Heart left ventricle (tissue), 16 donors: ENCODE data around the gene CASZ1. TPM values are rescaled to one million over a fixed set of nuclear protein-coding genes. Genes with fewer than 3 reads are reported as not detected.

Source experiments
- ATAC-seq, 4 donors: fragments of 200-7000 bp; cut with Tn5 transposase; one replicate each; pipeline ENCODE4 v1.9.1; 2020 to 2022; ENCODE audit warnings: moderate library complexity in 4 of 4, mild to moderate bottlenecking in 3 of 4, moderate number of reproducible peaks in 1 of 4
- DNase-seq, 5 donors: peaks; one replicate each; pipeline ENCODE4 v3.0.0-alpha.2; 2020
- H3K27ac ChIP-seq, 12 donors: fragments of 200-600 bp; sonication (generic) in 4 of 12; one replicate each; pipeline versions ENCODE4 v1.5.0 to v1.8.0; 2016 to 2022; ENCODE audit warnings: mild to moderate bottlenecking in 2 of 12
- H3K27me3 ChIP-seq, 9 donors: fragments of 200-600 bp; sonication (generic) in 2 of 9; one replicate each; pipeline versions ENCODE4 v1.5.1 to v1.8.0; 2016 to 2022; ENCODE audit warnings: mild to moderate bottlenecking in 3 of 9
- H3K36me3 ChIP-seq, 9 donors: fragments of 200-600 bp; sonication (generic) in 2 of 9; one replicate each; pipeline versions ENCODE4 v1.5.0 to v1.8.0; 2018 to 2022; ENCODE audit warnings: mild to moderate bottlenecking in 2 of 9
- H3K4me1 ChIP-seq, 12 donors: fragments of 200-600 bp; sonication (generic) in 4 of 12; one replicate each; pipeline versions ENCODE4 v1.5.0 to v1.8.0; 2016 to 2022; ENCODE audit warnings: mild to moderate bottlenecking in 3 of 12
- H3K4me3 ChIP-seq, 12 donors: fragments of 200-600 bp; sonication (generic) in 4 of 12; one replicate each; pipeline versions ENCODE4 v1.5.0 to v1.8.0; 2017 to 2022; ENCODE audit warnings: mild to moderate bottlenecking in 9 of 12, moderate library complexity in 4 of 12
- H3K9me3 ChIP-seq, 12 donors: fragments of 200-600 bp; sonication (generic) in 4 of 12; one replicate each; pipeline versions ENCODE4 v1.5.0 to v1.8.0; 2016 to 2022; ENCODE audit warnings: mild to moderate bottlenecking in 1 of 12
- CTCF ChIP-seq, 12 donors: fragments of 200-600 bp; sonication (generic) in 4 of 12; IDR thresholded peaks; one replicate each; pipeline versions ENCODE4 v1.5.0 to v1.8.0; 2018 to 2022; ENCODE audit warnings: antibody characterized with exemption in 12 of 12, mild to moderate bottlenecking in 5 of 12
- POLR2A ChIP-seq, 2 donors: fragments of 450-650 bp; IDR thresholded peaks; one replicate each; pipeline ENCODE4 v1.6.1; 2017; ENCODE audit warnings: antibody characterized with exemption in 2 of 2, mild to moderate bottlenecking in 2 of 2, moderate library complexity in 2 of 2
- WGBS, 4 donors: extraction: QIAGEN DNeasy Blood & Tissue Kit in 2 of 4; methylation state at CpG; one replicate each; pipeline versions ENCODE4 v1.1.5 to v1.1.7; 2013 to 2018; 5-methylcytosine and 5-hydroxymethylcytosine counted together
- intact Hi-C, 10 donors: fragments of 100-400 bp; cut with DNase I; formaldehyde crosslinking; loops; one replicate each; pipeline versions ENCODE4 v1.11.1 to v1.14.2; 2022
- polyA plus RNA-seq, 2 donors: library from polyadenylated mRNA; stranded (reverse); fragments of 200-250 nt; gene quantifications; one replicate each; pipeline ENCODE4 v1.2.3, GENCODE V29; 2013
- total RNA-seq, 9 donors: library from RNA; depleted of rRNA in 2 of 9; stranded (reverse); fragments of >200 nt in 2 of 9; fragmentation: NEBNext Ultra II Directional in 3 of 9; extraction: Animal tissue kit (Norgen Biotek cat#: 25700) in 3 of 9; gene quantifications; one replicate each; pipeline versions ENCODE4 v1.1.0 to v1.2.4, GENCODE V29; 2016 to 2023
- donor health status: ischemic (EF 13 %, LVEDD 7.1; RV severe dilation, severe dysfunction).
- donor health status: healthy with polysubstance abuse.
- donor health status: DM: no; HTN: yes; CAD: no.
- donor health status: DM: no; HTN: no; CAD: no.
- donor health status: ischemic (EF 25% LVEDD 6.9; RV normal size, moderate dysfunction).
- donor health status: ischemic (EF 25% LVEDD 5.7; RV mildly dilated, moderate dysfunction).
- donor health status: healthy.
- donor health status: DM: yes; HTN: yes; CAD: no.
- donor health status: ischemic (EF 35%, LVEDD 5.7; RV mildly dilated, moderate dysfunction).
- donor health status: nonischemic (EF 11% LVEDD 7.7; RV severe dilation, severe dysfunction).
- donor health status: DM: yes; HTN: yes; CAD: no.
- donor health status: PGD.
- donor health status: ischemic (EF 29% LVEDD 5.4; RV normal size, mild dysfunction).
- donor health status: nonischemic (EF 23%, LVEDD 6.1; RV moderate dilation, normal function).

CASZ1 gene
- total and polyA plus RNA-seq, 11 donors = 28.8 to 84.9 (median 55.0) TPM

- WGBS, 4 donors = 45 to 50% (median 48%) methylated on average over 15 of the region's 15 CpGs
- H3K9me3 ChIP-seq = no peaks in the 10 kb centered on the region
- ATAC-seq (no peak), DNase-seq (no peak)
- H3K27me3 ChIP-seq = no peaks in the 10 kb centered on the region
- H3K36me3 ChIP-seq = no peaks in the 10 kb centered on the region
- intact Hi-C loops = loop anchor here in 5 of 10 donors (5.0 to 10.0 kb wide), 6 partner anchors 42 to 861 kb away; partner anchors contain the start of genes CASZ1 (in 1 of the 5) and CLSTN1 (in 1 of the 5)
- no peak for TF ChIP-seq POLR2A (IDR thresholded peaks at IDR 0.05)
- TF ChIP-seq CTCF (IDR thresholded peaks at IDR 0.05) = no peak
- no peak overlapping the region for H3K4me3 ChIP-seq
- peaks cover 38 to 100% (median 95%) of the 10 kb centered on the region in 12 donors for H3K4me1 ChIP-seq
- peak overlapping the region; percentile 66 to 94 (median 88) for H3K27ac ChIP-seq
These were observed 111.1 kb downstream of the CASZ1 start for GRCh38 chr1:10685196-10685807.

GRCh38 chr1:10684221-10684620 is 112.2 kb downstream of the CASZ1 start:
- 33 to 59% (median 46%) methylated on average over 10 of the region's 10 CpGs for WGBS, 4 donors
- no peak overlapping the region for H3K4me3 ChIP-seq
- no peaks in the 10 kb centered on the region for H3K9me3 ChIP-seq
- peaks cover 35 to 100% (median 95%) of the 10 kb centered on the region in 12 donors for H3K4me1 ChIP-seq
- peak overlapping the region in 10 of 12 donors; percentile 66 to 94 (median 89) for H3K27ac ChIP-seq
- ATAC-seq = no peak
- DNase-seq = no peak
- intact Hi-C loops = loop anchor here in 4 of 10 donors (5.0 to 10.0 kb wide), 5 partner anchors 108 to 859 kb away; partner anchors contain the start of genes CASZ1 (in 1 of the 4) and CLSTN1 (in 1 of the 4)
- TF ChIP-seq CTCF (IDR thresholded peaks at IDR 0.05) (no peak), POLR2A (IDR thresholded peaks at IDR 0.05) (no peak)
- no peaks in the 10 kb centered on the region for H3K36me3 ChIP-seq
- no peaks in the 10 kb centered on the region for H3K27me3 ChIP-seq

- ATAC-seq (no peak), DNase-seq (no peak)
- H3K4me3 ChIP-seq = no peak overlapping the region
- intact Hi-C loops = loop anchor here in 4 of 10 donors (5.0 to 10.0 kb wide), 5 partner anchors 110 to 858 kb away; partner anchors contain the start of genes CASZ1 (in 1 of the 4) and CLSTN1 (in 1 of the 4)
- no peaks in the 10 kb centered on the region for H3K27me3 ChIP-seq
- H3K4me1 ChIP-seq = peaks cover 28 to 100% (median 93%) of the 10 kb centered on the region in 12 donors
- H3K9me3 ChIP-seq = no peaks in the 10 kb centered on the region
- no peaks in the 10 kb centered on the region for H3K36me3 ChIP-seq
- 47 to 52% (median 49%) methylated on average over 17 of the region's 17 CpGs for WGBS, 4 donors
- TF ChIP-seq POLR2A (IDR thresholded peaks at IDR 0.05) (no peak), CTCF (IDR thresholded peaks at IDR 0.05) (no peak)
- peak overlapping the region; percentile 33 to 94 (median 82) for H3K27ac ChIP-seq
These were observed 113.8 kb downstream of the CASZ1 start for GRCh38 chr1:10682449-10683309.

- ATAC-seq (peak in 2 of 4 donors; percentile 0 to 13), DNase-seq (no peak)
- 18 to 29% (median 26%) methylated on average over 9 of the region's 9 CpGs for WGBS, 4 donors
- intact Hi-C loops = loop anchor here in 4 of 10 donors (5.0 to 10.0 kb wide), 5 partner anchors 110 to 857 kb away; partner anchors contain the start of genes CASZ1 (in 1 of the 4) and CLSTN1 (in 1 of the 4)
- Histone ChIP-seq H3K9me3 (no peaks in the 10 kb centered on the region), H3K27me3 (no peaks in the 10 kb centered on the region), H3K4me1 (peaks cover 26 to 100% (median 92%) of the 10 kb centered on the region in 12 donors), H3K36me3 (no peaks in the 10 kb centered on the region), H3K4me3 (no peak overlapping the region), H3K27ac (peak overlapping the region; percentile 33 to 94 (median 82))
- no peak for TF ChIP-seq CTCF (IDR thresholded peaks at IDR 0.05)
- TF ChIP-seq POLR2A (IDR thresholded peaks at IDR 0.05) = no peak
These were observed 114.4 kb downstream of the CASZ1 start for GRCh38 chr1:10682108-10682445.
